Esophagus (tissue), 2 donors: ENCODE measurements around the gene TMEM255A. TPM values are rescaled to one million over a fixed set of nuclear protein-coding genes. Genes with fewer than 3 reads are reported as not detected.

Experiments used
- H3K27ac ChIP-seq, 2 donors: one replicate each; pipeline ENCODE4 v1.5.1; 2013; ENCODE audit warnings: low read depth in 2 of 2, mild to moderate bottlenecking in 2 of 2, inconsistent platforms in 1 of 2, low read length in 1 of 2, moderate library complexity in 1 of 2
- H3K27me3 ChIP-seq, 2 donors: one replicate each; pipeline ENCODE4 v1.6.1; 2013; ENCODE audit warnings: low read length in 2 of 2, control low read depth in 1 of 2, mild to moderate bottlenecking in 1 of 2; ENCODE audit not compliant: insufficient read depth in 2 of 2, control insufficient read depth in 1 of 2
- H3K36me3 ChIP-seq, 2 donors: one replicate each; pipeline ENCODE4 v1.6.1; 2013; ENCODE audit warnings: low read length in 1 of 2; ENCODE audit not compliant: control insufficient read depth in 2 of 2, insufficient read depth in 2 of 2
- H3K4me1 ChIP-seq, 2 donors: one replicate each; pipeline ENCODE4 v1.6.1; 2013; ENCODE audit warnings: low read length in 1 of 2; ENCODE audit not compliant: control insufficient read depth in 2 of 2, insufficient read depth in 2 of 2
- H3K4me3 ChIP-seq, 2 donors: one replicate each; pipeline ENCODE4 v1.5.1; 2013; ENCODE audit warnings: low read length in 2 of 2, mild to moderate bottlenecking in 2 of 2, low read depth in 1 of 2, moderate library complexity in 1 of 2
- H3K9me3 ChIP-seq, 2 donors: one replicate each; pipeline ENCODE4 v1.6.1; 2013; ENCODE audit warnings: mild to moderate bottlenecking in 2 of 2, low read depth in 1 of 2, low read length in 1 of 2, moderate library complexity in 1 of 2; ENCODE audit not compliant: control insufficient read depth in 2 of 2, insufficient read depth in 1 of 2
- WGBS, 2 donors: extraction: QIAGEN DNeasy Blood & Tissue Kit; methylation state at CpG; one replicate each; pipeline ENCODE4 v1.1.7; 2013; 5-methylcytosine and 5-hydroxymethylcytosine counted together
- polyA plus RNA-seq, 2 donors: library from polyadenylated mRNA; stranded (reverse); fragments of 200-250 nt; gene quantifications; one replicate each; pipeline ENCODE4 v1.2.3, GENCODE V29; 2013
- donor health status: healthy with polysubstance abuse.
- donor health status: Bipolar disorder and iron deficiency.

Gene TMEM255A
- polyA plus RNA-seq, 2 donors: 0.10 to 0.59 TPM

DNA sequence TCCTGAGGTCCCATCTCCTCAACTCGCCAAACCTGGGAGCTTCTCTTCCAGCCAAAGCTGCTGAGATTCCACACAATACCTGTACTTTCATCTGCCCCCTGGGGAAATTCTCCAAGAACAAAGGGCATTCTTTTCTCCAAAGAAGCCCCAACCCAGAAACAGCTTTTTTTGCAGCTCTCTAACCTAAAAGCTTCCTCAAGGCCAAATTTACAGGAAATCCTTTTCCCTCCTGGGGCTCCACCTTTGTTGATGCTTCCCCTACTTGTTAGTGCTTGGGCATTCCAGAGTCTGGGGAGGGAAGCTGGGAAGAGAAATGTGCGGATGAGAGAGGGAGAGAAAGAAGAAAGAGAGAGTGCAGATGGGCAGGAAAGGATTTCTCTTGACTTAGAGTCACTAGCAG, 36.3 kb downstream of the TMEM255A start:
- Histone ChIP-seq H3K9me3 (no peaks in the 10 kb centered on the region), H3K4me1 (no peaks in the 10 kb centered on the region), H3K36me3 (no peaks in the 10 kb centered on the region), H3K27me3 (no peaks in the 10 kb centered on the region), H3K4me3 (no peak overlapping the region), H3K27ac (no peak overlapping the region)
- whole genome bisulfite sequencing, 2 donors: 60 to 73% methylated on average over 2 of the region's 2 CpGs

DNA sequence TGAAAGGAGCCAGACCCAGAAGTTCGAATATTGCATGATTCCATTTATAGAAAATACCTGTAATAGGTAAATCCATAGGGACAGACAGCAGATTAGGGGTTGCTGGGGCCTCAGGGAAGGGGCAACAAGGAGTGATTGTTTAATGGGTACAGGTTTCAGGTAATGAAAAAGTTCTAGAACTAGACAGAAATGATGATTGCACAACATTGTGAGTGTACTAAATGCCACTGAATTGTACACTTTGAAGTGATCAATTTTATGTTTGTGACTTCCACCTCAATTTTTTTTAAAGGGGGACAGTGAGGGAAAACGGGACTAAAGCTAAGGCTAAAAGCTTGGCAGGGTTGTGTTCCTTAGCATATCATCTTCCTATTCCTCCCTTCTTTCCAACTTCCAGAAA, 37.1 kb downstream of the TMEM255A start:
- H3K27me3 ChIP-seq: no peaks in the 10 kb centered on the region
- H3K36me3 ChIP-seq: no peaks in the 10 kb centered on the region
- no peak overlapping the region for H3K27ac ChIP-seq
- WGBS, 2 donors: 58 to 86% methylated on average over 2 of the region's 2 CpGs
- no peaks in the 10 kb centered on the region for H3K9me3 ChIP-seq
- H3K4me3 ChIP-seq: no peak overlapping the region
- no peaks in the 10 kb centered on the region for H3K4me1 ChIP-seq

GRCh38 chrX:120271218-120271617, 40.0 kb downstream of the TMEM255A start:
- Histone ChIP-seq H3K27ac (no peak overlapping the region), H3K36me3 (no peaks in the 10 kb centered on the region), H3K9me3 (no peaks in the 10 kb centered on the region), H3K4me3 (no peak overlapping the region), H3K27me3 (no peaks in the 10 kb centered on the region), H3K4me1 (no peaks in the 10 kb centered on the region)
- 69 to 82% methylated on average over 2 of the region's 2 CpGs for WGBS, 2 donors

DNA sequence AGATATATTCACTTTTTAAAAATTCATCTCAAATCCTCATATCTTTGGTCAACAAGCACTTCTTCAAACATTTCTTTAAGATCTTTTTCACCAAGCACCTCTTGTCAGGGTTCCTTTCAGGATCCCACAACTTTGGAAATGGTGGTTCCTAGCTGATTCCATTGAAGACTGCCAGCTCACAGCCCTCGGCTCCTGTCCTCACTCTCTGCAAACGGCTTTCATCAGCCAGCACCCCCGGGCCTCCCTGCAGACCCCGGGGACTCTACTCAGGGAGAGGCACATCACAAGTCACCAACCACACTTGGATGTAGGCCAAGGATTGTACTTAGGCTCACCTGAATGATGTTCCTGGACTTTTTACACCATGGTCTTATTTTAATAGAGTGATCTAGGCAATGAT, 40.7 kb downstream of the TMEM255A start:
- no peaks in the 10 kb centered on the region for H3K36me3 ChIP-seq
- 71 to 72% methylated on average over 4 of the region's 4 CpGs for WGBS, 2 donors
- H3K4me3 ChIP-seq: no peak overlapping the region
- peak overlapping the region; percentile 10 to 67 for H3K27ac ChIP-seq
- no peaks in the 10 kb centered on the region for H3K9me3 ChIP-seq
- no peaks in the 10 kb centered on the region for H3K4me1 ChIP-seq
- no peaks in the 10 kb centered on the region for H3K27me3 ChIP-seq

GRCh38 chrX:120269373-120270035, 41.8 kb downstream of the TMEM255A start:
- Histone ChIP-seq H3K4me1 (no peaks in the 10 kb centered on the region), H3K4me3 (no peak overlapping the region), H3K27me3 (no peaks in the 10 kb centered on the region), H3K36me3 (no peaks in the 10 kb centered on the region), H3K27ac (peak overlapping the region in 1 of 2 donors; percentile 73), H3K9me3 (no peaks in the 10 kb centered on the region)
- WGBS, 2 donors: 14 to 18% methylated on average over 1 of the region's 1 CpG

GRCh38 chrX:120264341-120264740, 46.9 kb downstream of the TMEM255A start:
- Histone ChIP-seq H3K36me3 (no peaks in the 10 kb centered on the region), H3K4me1 (peaks cover 0 to 2% of the 10 kb centered on the region in 2 donors), H3K27me3 (no peaks in the 10 kb centered on the region), H3K9me3 (no peaks in the 10 kb centered on the region), H3K4me3 (no peak overlapping the region), H3K27ac (no peak overlapping the region)

DNA sequence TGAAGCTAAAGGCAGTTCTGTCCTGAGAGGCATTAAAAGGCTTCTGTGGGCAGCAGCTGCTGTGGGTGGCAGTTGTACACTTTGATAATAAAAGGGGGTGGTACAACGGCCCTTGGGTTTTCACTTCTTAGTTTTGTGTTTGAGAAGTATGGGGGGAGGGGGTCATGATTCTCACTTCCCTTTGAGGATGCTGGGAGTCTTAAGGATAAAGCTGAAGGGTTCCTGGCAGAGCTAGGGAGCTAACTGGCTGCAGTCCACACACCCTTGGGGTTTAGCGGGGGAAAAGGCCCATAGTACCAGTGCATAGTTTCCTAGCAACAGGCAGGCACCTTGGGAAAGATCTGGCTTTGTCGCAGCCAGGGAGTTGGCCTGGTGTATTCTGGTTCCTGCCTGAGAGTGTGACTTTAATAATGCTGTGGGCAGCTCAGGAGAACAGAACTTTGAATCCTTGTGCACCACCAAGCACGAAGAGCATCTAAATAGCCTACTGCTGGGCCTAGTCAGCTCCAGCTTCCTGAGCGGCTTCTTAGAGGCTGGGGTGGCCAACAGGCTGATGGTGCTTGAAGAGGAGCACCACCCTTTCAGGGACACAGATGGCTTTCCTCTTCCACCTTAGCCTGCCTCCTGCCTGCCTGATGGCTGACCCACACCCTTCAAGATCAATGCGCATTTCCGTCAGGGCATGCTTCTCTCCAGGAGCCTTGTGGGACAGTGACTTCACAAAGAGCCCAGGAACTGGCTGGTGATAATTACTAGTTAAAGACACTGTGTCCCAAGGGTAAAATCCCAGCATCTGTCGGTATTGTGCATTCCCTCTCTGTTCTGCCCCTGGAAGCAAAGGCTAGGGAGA, 48.2 kb downstream of the TMEM255A start:
- WGBS, 2 donors: 55 to 57% methylated on average over 8 of the region's 8 CpGs
- Histone ChIP-seq H3K36me3 (no peaks in the 10 kb centered on the region), H3K27ac (no peak overlapping the region)

GRCh38 chrX:120260369-120260768, 50.9 kb downstream of the TMEM255A start:
- no peaks in the 10 kb centered on the region for H3K27me3 ChIP-seq
- H3K27ac ChIP-seq: peak overlapping the region in 1 of 2 donors; percentile 70

More for the DNA sequence above, 48.2 kb downstream of the TMEM255A start:
- H3K4me3 ChIP-seq: no peak overlapping the region
- H3K27me3 ChIP-seq: no peaks in the 10 kb centered on the region
- H3K4me1 ChIP-seq: peaks cover 0 to 2% of the 10 kb centered on the region in 2 donors
- no peaks in the 10 kb centered on the region for H3K9me3 ChIP-seq

GRCh38 chrX:120253784-120254183, 57.5 kb downstream of the TMEM255A start:
- Histone ChIP-seq H3K4me3 (no peak overlapping the region), H3K27ac (no peak overlapping the region), H3K27me3 (no peaks in the 10 kb centered on the region), H3K36me3 (no peaks in the 10 kb centered on the region), H3K4me1 (no peaks in the 10 kb centered on the region), H3K9me3 (no peaks in the 10 kb centered on the region)
- WGBS, 2 donors: 78% methylated on average over 6 of the region's 6 CpGs

More at GRCh38 chrX:120260369-120260768, 50.9 kb downstream of the TMEM255A start:
- Histone ChIP-seq H3K4me1 (peaks cover 0 to 2% of the 10 kb centered on the region in 2 donors), H3K36me3 (no peaks in the 10 kb centered on the region), H3K9me3 (no peaks in the 10 kb centered on the region), H3K4me3 (no peak overlapping the region)
- 25 to 48% methylated on average over 3 of the region's 3 CpGs for WGBS, 2 donors
